HepG2 (cell line): Measurements from ENCODE around the gene TRMT10C. TPM values are rescaled to one million over a fixed set of nuclear protein-coding genes. Genes with fewer than 3 reads are reported as not detected.

Source experiments
- ARNT ChIP-seq: fragments of 450-650 bp; IDR thresholded peaks from 2 replicates; pipeline ENCODE4 v1.6.1; 2017
- BHLHE40 ChIP-seq: IDR thresholded peaks from 2 replicates; pipeline ENCODE4 v1.6.1; 2011; ENCODE audit warnings: low read length, improper control_type of control experiment
- CCDC6 ChIP-seq: sonication (generic); formaldehyde crosslinking; IDR thresholded peaks from 2 replicates; pipeline ENCODE4 v1.8.1; 2022; ENCODE audit warnings: mild to moderate bottlenecking, missing genetic modification reagents, moderate library complexity
- MLLT10 ChIP-seq: sonication (generic); formaldehyde crosslinking; IDR thresholded peaks from 2 replicates; pipeline ENCODE4 v1.4.0; 2020; ENCODE audit warnings: missing genetic modification reagents
- NFE2 ChIP-seq: sonication (generic); formaldehyde crosslinking; IDR thresholded peaks from 2 replicates; pipeline ENCODE4 v1.4.0; 2020; ENCODE audit warnings: missing genetic modification reagents
- PHF20 ChIP-seq: sonication (generic); formaldehyde crosslinking; IDR thresholded peaks from 2 replicates; pipeline ENCODE4 v1.5.0; 2020; ENCODE audit warnings: mild to moderate bottlenecking, missing genetic modification reagents
- PHF5A ChIP-seq: IDR thresholded peaks from one replicate; pipeline ENCODE4 v1.6.1; 2018; ENCODE audit warnings: low read depth, missing genetic modification reagents; ENCODE audit not compliant: unreplicated experiment
- RNF2 ChIP-seq: fragments of 450-650 bp; conservative IDR thresholded peaks from 2 replicates; pipeline ENCODE4 v1.6.1; 2016; ENCODE audit warnings: low read depth
- SIN3A ChIP-seq: IDR thresholded peaks from 2 replicates; pipeline ENCODE4 v1.6.1; 2011; ENCODE audit warnings: low read depth, mild to moderate bottlenecking, control low read depth, low read length, borderline replicate concordance
- ZFY ChIP-seq: sonication (generic); formaldehyde crosslinking; IDR thresholded peaks from 2 replicates; pipeline ENCODE4 v1.4.0; 2020; ENCODE audit warnings: missing genetic modification reagents
- ZNF253 ChIP-seq: sonication (generic); formaldehyde crosslinking; IDR thresholded peaks from 2 replicates; pipeline ENCODE4 v1.8.0; 2022; ENCODE audit warnings: mild to moderate bottlenecking, missing genetic modification reagents, borderline replicate concordance
- ZNF30 ChIP-seq: sonication (generic); formaldehyde crosslinking; IDR thresholded peaks from 2 replicates; pipeline ENCODE4 v1.5.0; 2020; ENCODE audit warnings: mild to moderate bottlenecking, missing genetic modification reagents
- polyA plus RNA-seq, 8 experiments: library from polyadenylated mRNA; depleted of rRNA in 3 of 8; stranded (reverse) in 7 of 8; unstranded in 1 of 8; fragments of >200 nt; fragmentation: Illumina TruSeq in 4 of 8; extraction: Trizol in 4 of 8; gene quantifications; 2 replicates each; pipeline versions ENCODE4 v1.2.1 to v1.2.3, GENCODE V29; 2011 to 2016; ENCODE audit warnings: low read depth in 4 of 8, missing spikeins in 1 of 8, mixed read lengths in 1 of 8; ENCODE audit not compliant: insufficient read depth in 1 of 8
- total RNA-seq, 5 experiments: library from RNA; depleted of rRNA; stranded (reverse); fragments of >200 nt; fragmentation: Illumina TruSeq; extraction: Trizol; gene quantifications; 2 replicates each; pipeline ENCODE4 v1.2.3, GENCODE V29; 2016; ENCODE audit warnings: low read depth in 1 of 5
- TF ChIP-seq, protein P1 (sequence below): sonication (generic); formaldehyde crosslinking; IDR thresholded peaks from 2 replicates; pipeline ENCODE4 v1.4.0; 2020; ENCODE audit warnings: missing genetic modification reagents
- TF ChIP-seq, protein P2 (sequence below): sonication (generic); formaldehyde crosslinking; IDR thresholded peaks from 2 replicates; pipeline ENCODE4 v1.4.0; 2020; ENCODE audit warnings: missing genetic modification reagents
- TF ChIP-seq, protein P3 (sequence below): sonication (generic); formaldehyde crosslinking; IDR thresholded peaks from 2 replicates; pipeline ENCODE4 v1.8.0; 2022; ENCODE audit warnings: missing genetic modification reagents, mild to moderate bottlenecking, borderline replicate concordance
- TF ChIP-seq, protein P4 (sequence below): sonication (generic); formaldehyde crosslinking; conservative IDR thresholded peaks from 2 replicates; pipeline ENCODE4 v1.5.0; 2020; ENCODE audit warnings: missing genetic modification reagents

TRMT10C gene
- total and polyA plus RNA-seq, 2 of the 13 experiments (the other 11 are each of a cell fraction or from before 2014, with no cell fraction given), result 10.8 to 39.2 TPM

DNA sequence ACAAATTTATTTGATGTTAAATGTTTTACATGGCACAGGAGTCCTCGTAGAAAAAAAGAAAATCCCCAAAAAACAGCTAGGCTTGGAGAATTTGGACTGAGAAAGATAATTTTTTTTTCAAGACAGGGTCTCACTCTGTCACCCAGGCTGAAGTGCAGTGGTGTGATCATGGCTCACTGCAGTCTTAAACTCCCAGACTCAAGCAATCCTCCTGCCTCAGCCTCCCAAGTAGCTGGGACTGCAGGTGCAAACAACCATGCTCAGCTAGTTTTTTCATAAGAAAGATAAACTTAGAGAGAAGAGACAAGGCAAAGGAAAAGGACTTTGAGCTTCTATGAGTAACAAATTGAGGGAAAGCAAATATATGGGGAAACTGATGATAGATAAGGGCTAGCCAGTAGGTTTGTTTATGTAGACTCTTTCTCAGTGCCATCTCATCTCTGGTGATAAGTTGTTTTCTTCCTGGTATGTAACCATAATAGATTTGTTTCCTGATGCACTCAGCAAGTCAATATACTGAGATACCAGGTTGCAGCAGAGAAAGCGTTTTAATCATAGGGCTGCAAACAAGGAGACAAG, 13.1 kb upstream of the TRMT10C start (continued):
- TF ChIP-seq, protein P1, sequence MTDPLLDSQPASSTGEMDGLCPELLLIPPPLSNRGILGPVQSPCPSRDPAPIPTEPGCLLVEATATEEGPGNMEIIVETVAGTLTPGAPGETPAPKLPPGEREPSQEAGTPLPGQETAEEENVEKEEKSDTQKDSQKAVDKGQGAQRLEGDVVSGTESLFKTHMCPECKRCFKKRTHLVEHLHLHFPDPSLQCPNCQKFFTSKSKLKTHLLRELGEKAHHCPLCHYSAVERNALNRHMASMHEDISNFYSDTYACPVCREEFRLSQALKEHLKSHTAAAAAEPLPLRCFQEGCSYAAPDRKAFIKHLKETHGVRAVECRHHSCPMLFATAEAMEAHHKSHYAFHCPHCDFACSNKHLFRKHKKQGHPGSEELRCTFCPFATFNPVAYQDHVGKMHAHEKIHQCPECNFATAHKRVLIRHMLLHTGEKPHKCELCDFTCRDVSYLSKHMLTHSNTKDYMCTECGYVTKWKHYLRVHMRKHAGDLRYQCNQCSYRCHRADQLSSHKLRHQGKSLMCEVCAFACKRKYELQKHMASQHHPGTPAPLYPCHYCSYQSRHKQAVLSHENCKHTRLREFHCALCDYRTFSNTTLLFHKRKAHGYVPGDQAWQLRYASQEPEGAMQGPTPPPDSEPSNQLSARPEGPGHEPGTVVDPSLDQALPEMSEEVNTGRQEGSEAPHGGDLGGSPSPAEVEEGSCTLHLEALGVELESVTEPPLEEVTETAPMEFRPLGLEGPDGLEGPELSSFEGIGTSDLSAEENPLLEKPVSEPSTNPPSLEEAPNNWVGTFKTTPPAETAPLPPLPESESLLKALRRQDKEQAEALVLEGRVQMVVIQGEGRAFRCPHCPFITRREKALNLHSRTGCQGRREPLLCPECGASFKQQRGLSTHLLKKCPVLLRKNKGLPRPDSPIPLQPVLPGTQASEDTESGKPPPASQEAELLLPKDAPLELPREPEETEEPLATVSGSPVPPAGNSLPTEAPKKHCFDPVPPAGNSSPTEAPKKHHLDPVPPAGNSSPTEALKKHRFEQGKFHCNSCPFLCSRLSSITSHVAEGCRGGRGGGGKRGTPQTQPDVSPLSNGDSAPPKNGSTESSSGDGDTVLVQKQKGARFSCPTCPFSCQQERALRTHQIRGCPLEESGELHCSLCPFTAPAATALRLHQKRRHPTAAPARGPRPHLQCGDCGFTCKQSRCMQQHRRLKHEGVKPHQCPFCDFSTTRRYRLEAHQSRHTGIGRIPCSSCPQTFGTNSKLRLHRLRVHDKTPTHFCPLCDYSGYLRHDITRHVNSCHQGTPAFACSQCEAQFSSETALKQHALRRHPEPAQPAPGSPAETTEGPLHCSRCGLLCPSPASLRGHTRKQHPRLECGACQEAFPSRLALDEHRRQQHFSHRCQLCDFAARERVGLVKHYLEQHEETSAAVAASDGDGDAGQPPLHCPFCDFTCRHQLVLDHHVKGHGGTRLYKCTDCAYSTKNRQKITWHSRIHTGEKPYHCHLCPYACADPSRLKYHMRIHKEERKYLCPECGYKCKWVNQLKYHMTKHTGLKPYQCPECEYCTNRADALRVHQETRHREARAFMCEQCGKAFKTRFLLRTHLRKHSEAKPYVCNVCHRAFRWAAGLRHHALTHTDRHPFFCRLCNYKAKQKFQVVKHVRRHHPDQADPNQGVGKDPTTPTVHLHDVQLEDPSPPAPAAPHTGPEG, result no peak
- TF ChIP-seq ZNF30 (CRISPR knock-in tag) (no peak), PHF20 (CRISPR knock-in tag) (no peak), CCDC6 (no peak), ZFY (CRISPR knock-in tag) (no peak), SIN3A (no peak), ARNT (no peak), ZNF253 (no peak), PHF5A (CRISPR knock-in tag) (no peak), NFE2 (CRISPR knock-in tag) (no peak), BHLHE40 (no peak), MLLT10 (CRISPR knock-in tag) (no peak), RNF2 (no peak)
- TF ChIP-seq, protein P2, sequence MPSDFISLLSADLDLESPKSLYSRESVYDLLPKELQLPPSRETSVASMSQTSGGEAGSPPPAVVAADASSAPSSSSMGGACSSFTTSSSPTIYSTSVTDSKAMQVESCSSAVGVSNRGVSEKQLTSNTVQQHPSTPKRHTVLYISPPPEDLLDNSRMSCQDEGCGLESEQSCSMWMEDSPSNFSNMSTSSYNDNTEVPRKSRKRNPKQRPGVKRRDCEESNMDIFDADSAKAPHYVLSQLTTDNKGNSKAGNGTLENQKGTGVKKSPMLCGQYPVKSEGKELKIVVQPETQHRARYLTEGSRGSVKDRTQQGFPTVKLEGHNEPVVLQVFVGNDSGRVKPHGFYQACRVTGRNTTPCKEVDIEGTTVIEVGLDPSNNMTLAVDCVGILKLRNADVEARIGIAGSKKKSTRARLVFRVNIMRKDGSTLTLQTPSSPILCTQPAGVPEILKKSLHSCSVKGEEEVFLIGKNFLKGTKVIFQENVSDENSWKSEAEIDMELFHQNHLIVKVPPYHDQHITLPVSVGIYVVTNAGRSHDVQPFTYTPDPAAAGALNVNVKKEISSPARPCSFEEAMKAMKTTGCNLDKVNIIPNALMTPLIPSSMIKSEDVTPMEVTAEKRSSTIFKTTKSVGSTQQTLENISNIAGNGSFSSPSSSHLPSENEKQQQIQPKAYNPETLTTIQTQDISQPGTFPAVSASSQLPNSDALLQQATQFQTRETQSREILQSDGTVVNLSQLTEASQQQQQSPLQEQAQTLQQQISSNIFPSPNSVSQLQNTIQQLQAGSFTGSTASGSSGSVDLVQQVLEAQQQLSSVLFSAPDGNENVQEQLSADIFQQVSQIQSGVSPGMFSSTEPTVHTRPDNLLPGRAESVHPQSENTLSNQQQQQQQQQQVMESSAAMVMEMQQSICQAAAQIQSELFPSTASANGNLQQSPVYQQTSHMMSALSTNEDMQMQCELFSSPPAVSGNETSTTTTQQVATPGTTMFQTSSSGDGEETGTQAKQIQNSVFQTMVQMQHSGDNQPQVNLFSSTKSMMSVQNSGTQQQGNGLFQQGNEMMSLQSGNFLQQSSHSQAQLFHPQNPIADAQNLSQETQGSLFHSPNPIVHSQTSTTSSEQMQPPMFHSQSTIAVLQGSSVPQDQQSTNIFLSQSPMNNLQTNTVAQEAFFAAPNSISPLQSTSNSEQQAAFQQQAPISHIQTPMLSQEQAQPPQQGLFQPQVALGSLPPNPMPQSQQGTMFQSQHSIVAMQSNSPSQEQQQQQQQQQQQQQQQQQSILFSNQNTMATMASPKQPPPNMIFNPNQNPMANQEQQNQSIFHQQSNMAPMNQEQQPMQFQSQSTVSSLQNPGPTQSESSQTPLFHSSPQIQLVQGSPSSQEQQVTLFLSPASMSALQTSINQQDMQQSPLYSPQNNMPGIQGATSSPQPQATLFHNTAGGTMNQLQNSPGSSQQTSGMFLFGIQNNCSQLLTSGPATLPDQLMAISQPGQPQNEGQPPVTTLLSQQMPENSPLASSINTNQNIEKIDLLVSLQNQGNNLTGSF, result no peak
- TF ChIP-seq, protein P3, sequence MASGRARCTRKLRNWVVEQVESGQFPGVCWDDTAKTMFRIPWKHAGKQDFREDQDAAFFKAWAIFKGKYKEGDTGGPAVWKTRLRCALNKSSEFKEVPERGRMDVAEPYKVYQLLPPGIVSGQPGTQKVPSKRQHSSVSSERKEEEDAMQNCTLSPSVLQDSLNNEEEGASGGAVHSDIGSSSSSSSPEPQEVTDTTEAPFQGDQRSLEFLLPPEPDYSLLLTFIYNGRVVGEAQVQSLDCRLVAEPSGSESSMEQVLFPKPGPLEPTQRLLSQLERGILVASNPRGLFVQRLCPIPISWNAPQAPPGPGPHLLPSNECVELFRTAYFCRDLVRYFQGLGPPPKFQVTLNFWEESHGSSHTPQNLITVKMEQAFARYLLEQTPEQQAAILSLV (CRISPR knock-in tag), result no peak
- TF ChIP-seq, protein P4, sequence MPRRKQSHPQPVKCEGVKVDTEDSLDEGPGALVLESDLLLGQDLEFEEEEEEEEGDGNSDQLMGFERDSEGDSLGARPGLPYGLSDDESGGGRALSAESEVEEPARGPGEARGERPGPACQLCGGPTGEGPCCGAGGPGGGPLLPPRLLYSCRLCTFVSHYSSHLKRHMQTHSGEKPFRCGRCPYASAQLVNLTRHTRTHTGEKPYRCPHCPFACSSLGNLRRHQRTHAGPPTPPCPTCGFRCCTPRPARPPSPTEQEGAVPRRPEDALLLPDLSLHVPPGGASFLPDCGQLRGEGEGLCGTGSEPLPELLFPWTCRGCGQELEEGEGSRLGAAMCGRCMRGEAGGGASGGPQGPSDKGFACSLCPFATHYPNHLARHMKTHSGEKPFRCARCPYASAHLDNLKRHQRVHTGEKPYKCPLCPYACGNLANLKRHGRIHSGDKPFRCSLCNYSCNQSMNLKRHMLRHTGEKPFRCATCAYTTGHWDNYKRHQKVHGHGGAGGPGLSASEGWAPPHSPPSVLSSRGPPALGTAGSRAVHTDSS (CRISPR knock-in tag), result no peak
